WTC11 (cell line): ENCODE measurements around the gene RTEL1. TPM values are rescaled to one million over a fixed set of nuclear protein-coding genes. Genes with fewer than 3 reads are reported as not detected.

Source experiments
- FOXJ3 ChIP-seq: sonication (generic); formaldehyde crosslinking; IDR thresholded peaks from 2 replicates; pipeline ENCODE4 v1.9.0; 2021; ENCODE audit warnings: missing genetic modification reagents, mild to moderate bottlenecking, borderline replicate concordance
- FOXP1 ChIP-seq: sonication (generic); formaldehyde crosslinking; IDR thresholded peaks from 2 replicates; pipeline ENCODE4 v1.8.0; 2022; ENCODE audit warnings: missing genetic modification reagents, mild to moderate bottlenecking, moderate library complexity, borderline replicate concordance
- GRHL2 ChIP-seq: fragments of 250-450 bp; sonication (Bioruptor Pico); IDR thresholded peaks from 2 replicates; pipeline ENCODE4 v1.8.0; 2022; ENCODE audit warnings: mild to moderate bottlenecking, moderate library complexity; ENCODE audit not compliant: insufficient replicate concordance, severe bottlenecking
- GTF2I ChIP-seq: fragments of 250-450 bp; sonication (Bioruptor Pico); conservative IDR thresholded peaks from 2 replicates; pipeline ENCODE4 v1.4.0; 2021; ENCODE audit warnings: mild to moderate bottlenecking
- KAT7 ChIP-seq: sonication (generic); formaldehyde crosslinking; IDR thresholded peaks from 2 replicates; pipeline ENCODE4 v1.8.1; 2023; ENCODE audit warnings: missing genetic modification reagents, mild to moderate bottlenecking, borderline replicate concordance
- MXD4 ChIP-seq: fragments of 250-450 bp; sonication (Bioruptor Pico); IDR thresholded peaks from 2 replicates; pipeline ENCODE4 v1.8.0; 2021; ENCODE audit warnings: mild to moderate bottlenecking, moderate library complexity, borderline replicate concordance
- NR2C2 ChIP-seq: sonication (generic); formaldehyde crosslinking; IDR thresholded peaks from 2 replicates; pipeline ENCODE4 v1.8.0; 2022; ENCODE audit warnings: mild to moderate bottlenecking, missing genetic modification reagents
- PRDM15 ChIP-seq: sonication (generic); formaldehyde crosslinking; IDR thresholded peaks from 2 replicates; pipeline ENCODE4 v1.8.0; 2022; ENCODE audit warnings: missing genetic modification reagents
- ZBTB21 ChIP-seq: sonication (generic); formaldehyde crosslinking; IDR thresholded peaks from 2 replicates; pipeline ENCODE4 v1.8.1; 2023; ENCODE audit warnings: mild to moderate bottlenecking, missing genetic modification reagents, borderline replicate concordance
- ZNF138 ChIP-seq: sonication (generic); formaldehyde crosslinking; conservative IDR thresholded peaks from 2 replicates; pipeline ENCODE4 v1.8.1; 2022; ENCODE audit warnings: mild to moderate bottlenecking, moderate library complexity, missing genetic modification reagents
- ZNF263 ChIP-seq: sonication (generic); formaldehyde crosslinking; IDR thresholded peaks from 2 replicates; pipeline ENCODE4 v1.8.1; 2022; ENCODE audit warnings: low read depth, mild to moderate bottlenecking, moderate library complexity, missing genetic modification reagents
- total RNA-seq: library from RNA; stranded (reverse); gene quantifications from 3 replicates; pipeline ENCODE4 v1.2.3, GENCODE V29; 2021
- TF ChIP-seq, protein P1 (sequence below): fragments of 250-450 bp; sonication (Bioruptor Pico); IDR thresholded peaks from 2 replicates; pipeline ENCODE4 v2.1.2; 2022; ENCODE audit warnings: mild to moderate bottlenecking, moderate library complexity
- TF ChIP-seq, protein P2 (sequence below): sonication (generic); formaldehyde crosslinking; IDR thresholded peaks from 2 replicates; pipeline ENCODE4 v1.8.0; 2022; ENCODE audit warnings: mild to moderate bottlenecking, missing genetic modification reagents
- TF ChIP-seq, protein P3 (sequence below): sonication (generic); formaldehyde crosslinking; IDR thresholded peaks from 2 replicates; pipeline ENCODE4 v1.8.1; 2023; ENCODE audit warnings: mild to moderate bottlenecking, missing genetic modification reagents, borderline replicate concordance
- TF ChIP-seq, protein P4 (sequence below): sonication (generic); formaldehyde crosslinking; IDR thresholded peaks from 2 replicates; pipeline ENCODE4 v1.8.1; 2022; ENCODE audit warnings: mild to moderate bottlenecking, moderate library complexity, missing genetic modification reagents
- TF ChIP-seq, protein P5 (sequence below): sonication (generic); formaldehyde crosslinking; IDR thresholded peaks from 2 replicates; pipeline ENCODE4 v1.8.0; 2023; ENCODE audit warnings: missing genetic modification reagents, mild to moderate bottlenecking, borderline replicate concordance
- TF ChIP-seq, protein P6 (sequence below): fragments of 250-450 bp; sonication (Bioruptor Pico); IDR thresholded peaks from 2 replicates; pipeline ENCODE4 v1.9.0; 2021; ENCODE audit warnings: mild to moderate bottlenecking

The RTEL1 gene
- total RNA-seq, 1 experiment from 2014 or later = 44.9 TPM

- 0 out of 2 replicates have a peak, but pooled peaks have one; percentile 42 for TF ChIP-seq ZNF263 (CRISPR knock-in tag)
- TF ChIP-seq, protein P1, sequence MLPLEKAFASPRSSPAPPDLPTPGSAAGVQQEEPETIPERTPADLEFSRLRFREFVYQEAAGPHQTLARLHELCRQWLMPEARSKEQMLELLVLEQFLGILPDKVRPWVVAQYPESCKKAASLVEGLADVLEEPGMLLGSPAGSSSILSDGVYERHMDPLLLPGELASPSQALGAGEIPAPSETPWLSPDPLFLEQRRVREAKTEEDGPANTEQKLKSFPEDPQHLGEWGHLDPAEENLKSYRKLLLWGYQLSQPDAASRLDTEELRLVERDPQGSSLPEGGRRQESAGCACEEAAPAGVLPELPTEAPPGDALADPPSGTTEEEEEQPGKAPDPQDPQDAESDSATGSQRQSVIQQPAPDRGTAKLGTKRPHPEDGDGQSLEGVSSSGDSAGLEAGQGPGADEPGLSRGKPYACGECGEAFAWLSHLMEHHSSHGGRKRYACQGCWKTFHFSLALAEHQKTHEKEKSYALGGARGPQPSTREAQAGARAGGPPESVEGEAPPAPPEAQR (CRISPR knock-in tag) = no peak
- 0 out of 2 replicates have a peak, but pooled peaks have one; percentile 28 for TF ChIP-seq ZNF138 (CRISPR knock-in tag)
- TF ChIP-seq, protein P2, sequence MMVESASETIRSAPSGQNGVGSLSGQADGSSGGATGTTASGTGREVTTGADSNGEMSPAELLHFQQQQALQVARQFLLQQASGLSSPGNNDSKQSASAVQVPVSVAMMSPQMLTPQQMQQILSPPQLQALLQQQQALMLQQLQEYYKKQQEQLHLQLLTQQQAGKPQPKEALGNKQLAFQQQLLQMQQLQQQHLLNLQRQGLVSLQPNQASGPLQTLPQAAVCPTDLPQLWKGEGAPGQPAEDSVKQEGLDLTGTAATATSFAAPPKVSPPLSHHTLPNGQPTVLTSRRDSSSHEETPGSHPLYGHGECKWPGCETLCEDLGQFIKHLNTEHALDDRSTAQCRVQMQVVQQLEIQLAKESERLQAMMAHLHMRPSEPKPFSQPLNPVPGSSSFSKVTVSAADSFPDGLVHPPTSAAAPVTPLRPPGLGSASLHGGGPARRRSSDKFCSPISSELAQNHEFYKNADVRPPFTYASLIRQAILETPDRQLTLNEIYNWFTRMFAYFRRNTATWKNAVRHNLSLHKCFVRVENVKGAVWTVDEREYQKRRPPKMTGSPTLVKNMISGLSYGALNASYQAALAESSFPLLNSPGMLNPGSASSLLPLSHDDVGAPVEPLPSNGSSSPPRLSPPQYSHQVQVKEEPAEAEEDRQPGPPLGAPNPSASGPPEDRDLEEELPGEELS (CRISPR knock-in tag) = peak; percentile 91
- peak; percentile 51; the same call in 1 of the 2 replicates for TF ChIP-seq FOXP1 (CRISPR knock-in tag)
- TF ChIP-seq, protein P3, sequence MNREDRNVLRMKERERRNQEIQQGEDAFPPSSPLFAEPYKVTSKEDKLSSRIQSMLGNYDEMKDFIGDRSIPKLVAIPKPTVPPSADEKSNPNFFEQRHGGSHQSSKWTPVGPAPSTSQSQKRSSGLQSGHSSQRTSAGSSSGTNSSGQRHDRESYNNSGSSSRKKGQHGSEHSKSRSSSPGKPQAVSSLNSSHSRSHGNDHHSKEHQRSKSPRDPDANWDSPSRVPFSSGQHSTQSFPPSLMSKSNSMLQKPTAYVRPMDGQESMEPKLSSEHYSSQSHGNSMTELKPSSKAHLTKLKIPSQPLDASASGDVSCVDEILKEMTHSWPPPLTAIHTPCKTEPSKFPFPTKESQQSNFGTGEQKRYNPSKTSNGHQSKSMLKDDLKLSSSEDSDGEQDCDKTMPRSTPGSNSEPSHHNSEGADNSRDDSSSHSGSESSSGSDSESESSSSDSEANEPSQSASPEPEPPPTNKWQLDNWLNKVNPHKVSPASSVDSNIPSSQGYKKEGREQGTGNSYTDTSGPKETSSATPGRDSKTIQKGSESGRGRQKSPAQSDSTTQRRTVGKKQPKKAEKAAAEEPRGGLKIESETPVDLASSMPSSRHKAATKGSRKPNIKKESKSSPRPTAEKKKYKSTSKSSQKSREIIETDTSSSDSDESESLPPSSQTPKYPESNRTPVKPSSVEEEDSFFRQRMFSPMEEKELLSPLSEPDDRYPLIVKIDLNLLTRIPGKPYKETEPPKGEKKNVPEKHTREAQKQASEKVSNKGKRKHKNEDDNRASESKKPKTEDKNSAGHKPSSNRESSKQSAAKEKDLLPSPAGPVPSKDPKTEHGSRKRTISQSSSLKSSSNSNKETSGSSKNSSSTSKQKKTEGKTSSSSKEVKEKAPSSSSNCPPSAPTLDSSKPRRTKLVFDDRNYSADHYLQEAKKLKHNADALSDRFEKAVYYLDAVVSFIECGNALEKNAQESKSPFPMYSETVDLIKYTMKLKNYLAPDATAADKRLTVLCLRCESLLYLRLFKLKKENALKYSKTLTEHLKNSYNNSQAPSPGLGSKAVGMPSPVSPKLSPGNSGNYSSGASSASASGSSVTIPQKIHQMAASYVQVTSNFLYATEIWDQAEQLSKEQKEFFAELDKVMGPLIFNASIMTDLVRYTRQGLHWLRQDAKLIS = no peak
- TF ChIP-seq KAT7 (CRISPR knock-in tag) = peak; percentile 66; the same call in 1 of the 2 replicates
- no peak for TF ChIP-seq MXD4 (CRISPR knock-in tag)
- no peak for TF ChIP-seq GTF2I (CRISPR knock-in tag)
- TF ChIP-seq, protein P4, sequence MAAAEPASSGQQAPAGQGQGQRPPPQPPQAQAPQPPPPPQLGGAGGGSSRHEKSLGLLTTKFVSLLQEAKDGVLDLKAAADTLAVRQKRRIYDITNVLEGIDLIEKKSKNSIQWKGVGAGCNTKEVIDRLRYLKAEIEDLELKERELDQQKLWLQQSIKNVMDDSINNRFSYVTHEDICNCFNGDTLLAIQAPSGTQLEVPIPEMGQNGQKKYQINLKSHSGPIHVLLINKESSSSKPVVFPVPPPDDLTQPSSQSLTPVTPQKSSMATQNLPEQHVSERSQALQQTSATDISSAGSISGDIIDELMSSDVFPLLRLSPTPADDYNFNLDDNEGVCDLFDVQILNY (CRISPR knock-in tag) = peak; percentile 89
- TF ChIP-seq, protein P5, sequence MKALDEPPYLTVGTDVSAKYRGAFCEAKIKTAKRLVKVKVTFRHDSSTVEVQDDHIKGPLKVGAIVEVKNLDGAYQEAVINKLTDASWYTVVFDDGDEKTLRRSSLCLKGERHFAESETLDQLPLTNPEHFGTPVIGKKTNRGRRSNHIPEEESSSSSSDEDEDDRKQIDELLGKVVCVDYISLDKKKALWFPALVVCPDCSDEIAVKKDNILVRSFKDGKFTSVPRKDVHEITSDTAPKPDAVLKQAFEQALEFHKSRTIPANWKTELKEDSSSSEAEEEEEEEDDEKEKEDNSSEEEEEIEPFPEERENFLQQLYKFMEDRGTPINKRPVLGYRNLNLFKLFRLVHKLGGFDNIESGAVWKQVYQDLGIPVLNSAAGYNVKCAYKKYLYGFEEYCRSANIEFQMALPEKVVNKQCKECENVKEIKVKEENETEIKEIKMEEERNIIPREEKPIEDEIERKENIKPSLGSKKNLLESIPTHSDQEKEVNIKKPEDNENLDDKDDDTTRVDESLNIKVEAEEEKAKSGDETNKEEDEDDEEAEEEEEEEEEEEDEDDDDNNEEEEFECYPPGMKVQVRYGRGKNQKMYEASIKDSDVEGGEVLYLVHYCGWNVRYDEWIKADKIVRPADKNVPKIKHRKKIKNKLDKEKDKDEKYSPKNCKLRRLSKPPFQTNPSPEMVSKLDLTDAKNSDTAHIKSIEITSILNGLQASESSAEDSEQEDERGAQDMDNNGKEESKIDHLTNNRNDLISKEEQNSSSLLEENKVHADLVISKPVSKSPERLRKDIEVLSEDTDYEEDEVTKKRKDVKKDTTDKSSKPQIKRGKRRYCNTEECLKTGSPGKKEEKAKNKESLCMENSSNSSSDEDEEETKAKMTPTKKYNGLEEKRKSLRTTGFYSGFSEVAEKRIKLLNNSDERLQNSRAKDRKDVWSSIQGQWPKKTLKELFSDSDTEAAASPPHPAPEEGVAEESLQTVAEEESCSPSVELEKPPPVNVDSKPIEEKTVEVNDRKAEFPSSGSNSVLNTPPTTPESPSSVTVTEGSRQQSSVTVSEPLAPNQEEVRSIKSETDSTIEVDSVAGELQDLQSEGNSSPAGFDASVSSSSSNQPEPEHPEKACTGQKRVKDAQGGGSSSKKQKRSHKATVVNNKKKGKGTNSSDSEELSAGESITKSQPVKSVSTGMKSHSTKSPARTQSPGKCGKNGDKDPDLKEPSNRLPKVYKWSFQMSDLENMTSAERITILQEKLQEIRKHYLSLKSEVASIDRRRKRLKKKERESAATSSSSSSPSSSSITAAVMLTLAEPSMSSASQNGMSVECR (CRISPR knock-in tag) = peak; percentile 60; the same call in 1 of the 2 replicates
- no peak for TF ChIP-seq FOXJ3
- TF ChIP-seq ZBTB21 = peak; percentile 76; the same call in 1 of the 2 replicates
- TF ChIP-seq PRDM15 (CRISPR knock-in tag) = no peak
- TF ChIP-seq GRHL2 (CRISPR knock-in tag) = no peak
- TF ChIP-seq, protein P6, sequence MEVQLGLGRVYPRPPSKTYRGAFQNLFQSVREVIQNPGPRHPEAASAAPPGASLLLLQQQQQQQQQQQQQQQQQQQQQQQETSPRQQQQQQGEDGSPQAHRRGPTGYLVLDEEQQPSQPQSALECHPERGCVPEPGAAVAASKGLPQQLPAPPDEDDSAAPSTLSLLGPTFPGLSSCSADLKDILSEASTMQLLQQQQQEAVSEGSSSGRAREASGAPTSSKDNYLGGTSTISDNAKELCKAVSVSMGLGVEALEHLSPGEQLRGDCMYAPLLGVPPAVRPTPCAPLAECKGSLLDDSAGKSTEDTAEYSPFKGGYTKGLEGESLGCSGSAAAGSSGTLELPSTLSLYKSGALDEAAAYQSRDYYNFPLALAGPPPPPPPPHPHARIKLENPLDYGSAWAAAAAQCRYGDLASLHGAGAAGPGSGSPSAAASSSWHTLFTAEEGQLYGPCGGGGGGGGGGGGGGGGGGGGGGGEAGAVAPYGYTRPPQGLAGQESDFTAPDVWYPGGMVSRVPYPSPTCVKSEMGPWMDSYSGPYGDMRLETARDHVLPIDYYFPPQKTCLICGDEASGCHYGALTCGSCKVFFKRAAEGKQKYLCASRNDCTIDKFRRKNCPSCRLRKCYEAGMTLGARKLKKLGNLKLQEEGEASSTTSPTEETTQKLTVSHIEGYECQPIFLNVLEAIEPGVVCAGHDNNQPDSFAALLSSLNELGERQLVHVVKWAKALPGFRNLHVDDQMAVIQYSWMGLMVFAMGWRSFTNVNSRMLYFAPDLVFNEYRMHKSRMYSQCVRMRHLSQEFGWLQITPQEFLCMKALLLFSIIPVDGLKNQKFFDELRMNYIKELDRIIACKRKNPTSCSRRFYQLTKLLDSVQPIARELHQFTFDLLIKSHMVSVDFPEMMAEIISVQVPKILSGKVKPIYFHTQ (CRISPR knock-in tag) = no peak
- TF ChIP-seq NR2C2 (CRISPR knock-in tag) = peak; percentile 99
These were observed 49.6 kb downstream of the RTEL1 start, which contains the start of the genes ARFRP1 and ZGPAT (continued) for GRCh38 chr20:63707558-63708300.
